Left ventricle myocardium inferior (tissue), 1 donor: Measurements from ENCODE around the gene F2R. TPM values are rescaled to one million over a fixed set of nuclear protein-coding genes. Genes with fewer than 3 reads are reported as not detected.

Source experiments
- DNase-seq: peaks from one replicate; pipeline ENCODE4 v3.0.0-alpha.2; 2020
- H3K27ac ChIP-seq: fragments of 200-600 bp; replicated peaks from 2 replicates; pipeline ENCODE4 v1.8.0; 2021
- H3K27me3 ChIP-seq: fragments of 200-600 bp; 2 replicates; pipeline ENCODE4 v1.8.0; 2021; ENCODE audit warnings: low read depth
- H3K36me3 ChIP-seq: fragments of 200-600 bp; 2 replicates; pipeline ENCODE4 v1.8.0; 2021
- H3K4me1 ChIP-seq: fragments of 200-600 bp; 2 replicates; pipeline ENCODE4 v1.8.0; 2021
- H3K4me3 ChIP-seq: fragments of 200-600 bp; 2 replicates; pipeline ENCODE4 v1.8.0; 2021; ENCODE audit warnings: mild to moderate bottlenecking, moderate library complexity
- H3K9me3 ChIP-seq: fragments of 200-600 bp; replicated peaks from 2 replicates; pipeline ENCODE4 v1.8.0; 2021
- intact Hi-C: fragments of 100-400 bp; cut with micrococcal nuclease; formaldehyde crosslinking; loops from one replicate; pipeline ENCODE4 v1.11.0; 2022
- total RNA-seq: library from RNA; stranded (reverse); fragmentation: NEBNext Ultra II Directional; extraction: Animal tissue kit (Norgen Biotek cat#: 25700); gene quantifications from one replicate; pipeline ENCODE4 v1.2.1, GENCODE V29; 2021
- TF ChIP-seq, protein P1 (sequence below): fragments of 200-600 bp; IDR thresholded peaks from 2 replicates; pipeline ENCODE4 v1.8.0; 2021; ENCODE audit warnings: antibody characterized with exemption, mild to moderate bottlenecking, borderline replicate concordance
- donor health status: DM: no; HTN: yes; CAD: no; lungs with severe emphysema.

Gene F2R
- total RNA-seq, 1 donor from 2014 or later: 9.4 TPM

- Histone ChIP-seq H3K36me3 (no peaks in the 10 kb centered on the region), H3K4me3 (no peak overlapping the region), H3K9me3 (no peaks in the 10 kb centered on the region), H3K27me3 (peaks cover 10% of the 10 kb centered on the region), H3K4me1 (no peaks in the 10 kb centered on the region), H3K27ac (no peak overlapping the region)
- TF ChIP-seq, protein P1, sequence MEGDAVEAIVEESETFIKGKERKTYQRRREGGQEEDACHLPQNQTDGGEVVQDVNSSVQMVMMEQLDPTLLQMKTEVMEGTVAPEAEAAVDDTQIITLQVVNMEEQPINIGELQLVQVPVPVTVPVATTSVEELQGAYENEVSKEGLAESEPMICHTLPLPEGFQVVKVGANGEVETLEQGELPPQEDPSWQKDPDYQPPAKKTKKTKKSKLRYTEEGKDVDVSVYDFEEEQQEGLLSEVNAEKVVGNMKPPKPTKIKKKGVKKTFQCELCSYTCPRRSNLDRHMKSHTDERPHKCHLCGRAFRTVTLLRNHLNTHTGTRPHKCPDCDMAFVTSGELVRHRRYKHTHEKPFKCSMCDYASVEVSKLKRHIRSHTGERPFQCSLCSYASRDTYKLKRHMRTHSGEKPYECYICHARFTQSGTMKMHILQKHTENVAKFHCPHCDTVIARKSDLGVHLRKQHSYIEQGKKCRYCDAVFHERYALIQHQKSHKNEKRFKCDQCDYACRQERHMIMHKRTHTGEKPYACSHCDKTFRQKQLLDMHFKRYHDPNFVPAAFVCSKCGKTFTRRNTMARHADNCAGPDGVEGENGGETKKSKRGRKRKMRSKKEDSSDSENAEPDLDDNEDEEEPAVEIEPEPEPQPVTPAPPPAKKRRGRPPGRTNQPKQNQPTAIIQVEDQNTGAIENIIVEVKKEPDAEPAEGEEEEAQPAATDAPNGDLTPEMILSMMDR: no peak
- intact Hi-C loops: no loop called here
- no peak for DNase-seq
These were observed 30.8 kb downstream of the F2R start for GRCh38 chr5:76746677-76747076.

GRCh38 chr5:76747706-76748105, 31.8 kb downstream of the F2R start:
- TF ChIP-seq, protein P1: no peak
- Histone ChIP-seq H3K27ac (no peak overlapping the region), H3K9me3 (no peaks in the 10 kb centered on the region), H3K4me1 (no peaks in the 10 kb centered on the region), H3K36me3 (no peaks in the 10 kb centered on the region), H3K27me3 (peaks cover 10% of the 10 kb centered on the region), H3K4me3 (no peak overlapping the region)
- intact Hi-C loops: no loop called here
- DNase-seq: no peak

GRCh38 chr5:76751291-76751690, 35.4 kb downstream of the F2R start:
- H3K27me3 ChIP-seq: peaks cover 10% of the 10 kb centered on the region
- H3K27ac ChIP-seq: no peak overlapping the region
- H3K4me1 ChIP-seq: no peaks in the 10 kb centered on the region
- intact Hi-C loops: no loop called here
- no peak overlapping the region for H3K4me3 ChIP-seq
- H3K36me3 ChIP-seq: no peaks in the 10 kb centered on the region
- no peaks in the 10 kb centered on the region for H3K9me3 ChIP-seq
- no peak for DNase-seq
- TF ChIP-seq, protein P1: no peak

- no peaks in the 10 kb centered on the region for H3K4me1 ChIP-seq
- no peaks in the 10 kb centered on the region for H3K9me3 ChIP-seq
- H3K27me3 ChIP-seq: peaks cover 9% of the 10 kb centered on the region
- no peaks in the 10 kb centered on the region for H3K36me3 ChIP-seq
- DNase-seq: no peak
- TF ChIP-seq, protein P1: no peak
- no peak overlapping the region for H3K27ac ChIP-seq
- no peak overlapping the region for H3K4me3 ChIP-seq
- intact Hi-C loops: no loop called here
These were observed 38.7 kb downstream of the F2R start for GRCh38 chr5:76754668-76755078.

DNA sequence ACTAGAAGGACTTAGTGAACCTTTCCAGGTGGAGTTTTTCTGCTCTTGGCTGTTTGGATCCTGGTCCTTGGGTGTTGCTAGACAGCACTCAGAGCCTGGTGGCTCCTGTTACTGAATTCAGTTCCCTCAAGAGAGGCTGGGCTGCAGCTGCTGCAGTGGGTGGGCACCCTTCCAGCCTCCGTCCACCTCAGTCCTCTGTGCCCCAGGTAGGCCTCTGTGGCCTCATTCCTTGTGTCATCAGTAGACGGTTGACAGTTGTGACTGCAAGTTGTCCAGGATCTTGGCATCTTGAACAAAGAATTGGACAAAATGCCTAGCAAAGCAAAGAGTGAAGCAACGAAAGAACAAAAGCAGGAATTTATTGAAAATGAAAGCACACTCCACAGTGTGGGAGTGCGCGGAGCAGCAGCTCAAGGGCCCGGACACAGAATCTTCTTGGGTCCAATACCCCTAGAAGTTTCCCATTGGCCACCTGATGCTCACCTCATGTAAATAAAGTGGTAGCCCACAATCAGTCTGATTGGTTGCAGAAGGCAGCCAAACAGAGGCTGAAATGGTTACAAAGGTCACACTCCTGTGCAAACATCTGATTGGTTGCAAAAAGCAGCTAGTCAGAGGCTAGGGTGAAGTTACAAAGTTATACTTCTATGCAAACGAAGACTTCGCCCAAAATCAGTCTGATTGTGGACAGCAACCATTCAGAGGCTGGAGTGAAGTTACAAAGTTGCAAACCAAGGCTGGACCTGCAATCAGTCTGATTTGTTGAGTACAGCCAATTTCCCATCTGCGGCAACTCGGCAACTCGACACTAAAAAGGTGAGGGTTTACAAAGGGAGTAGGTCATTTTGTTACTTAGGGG, 40.1 kb downstream of the F2R start:
- peaks cover 9% of the 10 kb centered on the region for H3K27me3 ChIP-seq
- no peaks in the 10 kb centered on the region for H3K4me1 ChIP-seq
- no peak overlapping the region for H3K27ac ChIP-seq
- no peaks in the 10 kb centered on the region for H3K36me3 ChIP-seq
- TF ChIP-seq, protein P1: no peak
- no peak for DNase-seq
- H3K4me3 ChIP-seq: no peak overlapping the region
- intact Hi-C loops: no loop called here
- H3K9me3 ChIP-seq: no peaks in the 10 kb centered on the region
